Measurements from ENCODE around the gene AAMP. TPM values are rescaled to one million over a fixed set of nuclear protein-coding genes. Genes with fewer than 3 reads are reported as not detected.

AAMP gene
- polyA plus RNA-seq, 1 donor, result 105 TPM

DNA sequence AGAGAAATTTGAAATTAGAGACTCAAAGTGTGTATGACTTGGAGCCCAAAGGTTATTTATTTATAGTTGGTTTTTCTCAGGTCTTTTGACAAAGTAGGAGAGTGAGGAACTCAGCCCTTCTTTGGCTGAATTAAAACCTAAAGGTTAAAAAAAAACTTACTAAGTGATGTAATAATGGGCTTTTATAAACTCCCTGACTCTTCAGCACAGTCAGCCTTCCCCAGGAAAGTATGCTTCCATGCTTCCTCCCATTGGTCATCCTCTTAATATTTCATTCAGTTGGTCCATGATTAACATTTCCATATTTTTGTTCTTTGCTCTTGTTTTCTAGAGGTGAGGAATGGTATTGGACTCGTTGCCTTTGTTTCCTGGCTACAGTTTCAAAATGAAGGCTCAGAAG, 45.8 kb downstream of the AAMP start:
- Histone ChIP-seq H3K27ac (ENCODE audit: low read length) (no peak overlapping the region), H3K9me3 (ENCODE audit: control insufficient read depth, low read depth, low read length) (no peaks in the 10 kb centered on the region), H3K27me3 (ENCODE audit: control insufficient read depth, insufficient read depth, low read length) (no peaks in the 10 kb centered on the region), H3K36me3 (ENCODE audit: control insufficient read depth, insufficient read depth, low read length) (peaks cover 43% of the 10 kb centered on the region), H3K4me3 (ENCODE audit: low read length) (no peak overlapping the region), H3K4me1 (ENCODE audit: control insufficient read depth, insufficient read depth, low read length) (peaks cover 16% of the 10 kb centered on the region)
- no peak for DNase-seq
- WGBS (ENCODE audit: insufficient coverage, low lambda C conversion rate), result no CpG with 5 or more reads among the region's 1 CpG

DNA sequence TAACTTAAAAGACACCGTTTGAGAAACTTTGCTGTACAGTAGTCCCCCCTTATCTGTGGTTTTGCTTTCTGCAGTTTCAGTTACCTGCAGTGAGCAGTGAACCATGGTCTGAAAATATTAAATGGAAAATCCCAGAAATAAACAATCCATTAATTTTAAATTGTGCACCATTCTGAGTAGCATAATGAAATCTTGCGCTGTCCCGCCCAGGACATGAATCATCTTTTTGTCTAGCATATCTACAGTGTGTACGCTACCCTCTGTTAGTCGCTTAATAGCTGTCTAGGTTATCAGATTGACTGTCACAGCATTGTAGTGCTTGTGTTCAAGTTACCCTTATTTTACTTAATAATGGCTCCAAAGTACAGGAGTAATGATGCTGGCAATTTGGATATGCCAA, 46.9 kb downstream of the AAMP start:
- DNase-seq, result peak in 1 of 2 donors; percentile 21
- no peak overlapping the region for H3K27ac ChIP-seq (ENCODE audit: low read length)
- H3K9me3 ChIP-seq (ENCODE audit: control insufficient read depth, low read depth, low read length), result no peaks in the 10 kb centered on the region
- no peak overlapping the region for H3K4me3 ChIP-seq (ENCODE audit: low read length)
- WGBS (ENCODE audit: insufficient coverage, low lambda C conversion rate), result no CpG with 5 or more reads among the region's 5 CpGs
- H3K27me3 ChIP-seq (ENCODE audit: control insufficient read depth, insufficient read depth, low read length), result no peaks in the 10 kb centered on the region
- peaks cover 36% of the 10 kb centered on the region for H3K36me3 ChIP-seq (ENCODE audit: control insufficient read depth, insufficient read depth, low read length)
- H3K4me1 ChIP-seq (ENCODE audit: control insufficient read depth, insufficient read depth, low read length), result peaks cover 24% of the 10 kb centered on the region

- no peak for DNase-seq
- no peak overlapping the region for H3K27ac ChIP-seq (ENCODE audit: low read length)
- H3K4me1 ChIP-seq (ENCODE audit: control insufficient read depth, insufficient read depth, low read length), result peaks cover 24% of the 10 kb centered on the region
- H3K27me3 ChIP-seq (ENCODE audit: control insufficient read depth, insufficient read depth, low read length), result no peaks in the 10 kb centered on the region
- H3K9me3 ChIP-seq (ENCODE audit: control insufficient read depth, low read depth, low read length), result peaks cover 3% of the 10 kb centered on the region
- H3K4me3 ChIP-seq (ENCODE audit: low read length), result no peak overlapping the region
- WGBS (ENCODE audit: insufficient coverage, low lambda C conversion rate), result 82% methylated on average over 2 of the region's 5 CpGs
- H3K36me3 ChIP-seq (ENCODE audit: control insufficient read depth, insufficient read depth, low read length), result peaks cover 28% of the 10 kb centered on the region
These were observed 48.9 kb downstream of the AAMP start for GRCh38 chr2:218221000-218221399.

GRCh38 chr2:218219934-218220333, 50.0 kb downstream of the AAMP start:
- WGBS (ENCODE audit: insufficient coverage, low lambda C conversion rate), result no CpG with 5 or more reads among the region's 2 CpGs
- H3K36me3 ChIP-seq (ENCODE audit: control insufficient read depth, insufficient read depth, low read length), result peaks cover 19% of the 10 kb centered on the region
- peaks cover 3% of the 10 kb centered on the region for H3K9me3 ChIP-seq (ENCODE audit: control insufficient read depth, low read depth, low read length)
- H3K4me3 ChIP-seq (ENCODE audit: low read length), result no peak overlapping the region
- no peaks in the 10 kb centered on the region for H3K27me3 ChIP-seq (ENCODE audit: control insufficient read depth, insufficient read depth, low read length)
- no peak for DNase-seq
- peak overlapping the region; percentile 4 for H3K27ac ChIP-seq (ENCODE audit: low read length)
- H3K4me1 ChIP-seq (ENCODE audit: control insufficient read depth, insufficient read depth, low read length), result peaks cover 21% of the 10 kb centered on the region

DNA sequence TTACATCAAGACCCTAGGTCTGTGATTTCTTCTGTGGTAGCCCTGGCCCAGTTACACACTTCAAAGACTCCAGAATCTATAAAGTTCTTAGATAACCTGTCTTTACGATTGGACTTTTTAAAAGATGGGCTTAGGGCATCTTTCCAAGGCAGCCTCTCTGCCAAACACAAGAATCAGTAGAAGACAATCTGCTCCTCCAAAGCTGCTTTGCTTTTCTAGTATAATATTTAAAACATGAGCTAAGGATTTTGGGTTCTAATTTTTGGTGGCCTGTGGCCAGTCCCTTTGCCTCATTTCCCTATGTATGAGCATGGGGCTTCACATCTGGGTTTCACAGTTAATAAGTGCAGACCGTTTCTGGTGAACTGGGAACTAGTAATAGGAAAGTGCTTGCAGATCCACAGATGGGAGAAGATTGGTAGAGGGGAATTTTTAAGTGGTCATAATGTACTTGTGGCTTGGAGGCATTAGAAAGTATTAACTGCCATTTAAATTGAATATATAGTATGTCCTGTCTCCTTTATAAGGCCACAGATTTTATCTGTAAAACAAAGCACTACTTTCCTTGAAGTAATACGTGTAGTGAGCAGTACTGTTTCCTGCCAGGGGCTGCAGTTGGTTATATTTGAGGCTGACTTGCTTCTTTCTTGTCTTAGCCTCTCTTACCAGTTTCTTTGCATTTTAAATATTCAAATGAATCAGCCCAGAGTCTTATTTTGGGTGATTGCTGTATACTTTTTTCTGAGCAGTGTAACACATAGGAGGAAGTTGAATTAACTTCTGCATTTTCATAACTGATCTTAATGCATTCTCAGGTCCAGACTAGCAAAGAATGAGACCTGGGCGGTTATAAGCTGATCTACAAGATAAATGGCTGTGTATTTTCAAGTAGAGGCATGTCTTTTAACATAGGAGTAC, 51.4 kb downstream of the AAMP start:
- WGBS (ENCODE audit: insufficient coverage, low lambda C conversion rate), result 19% methylated on average over 2 of the region's 4 CpGs
- H3K27me3 ChIP-seq (ENCODE audit: control insufficient read depth, insufficient read depth, low read length), result no peaks in the 10 kb centered on the region
- H3K4me1 ChIP-seq (ENCODE audit: control insufficient read depth, insufficient read depth, low read length), result peaks cover 21% of the 10 kb centered on the region
- peak in 1 of 2 donors; percentile 22 for DNase-seq
- H3K27ac ChIP-seq (ENCODE audit: low read length), result peak overlapping the region; percentile 98
- peaks cover 8% of the 10 kb centered on the region for H3K36me3 ChIP-seq (ENCODE audit: control insufficient read depth, insufficient read depth, low read length)
- H3K9me3 ChIP-seq (ENCODE audit: control insufficient read depth, low read depth, low read length), result peaks cover 3% of the 10 kb centered on the region
- H3K4me3 ChIP-seq (ENCODE audit: low read length), result peak overlapping the region; percentile 99

- peaks cover 19% of the 10 kb centered on the region for H3K4me1 ChIP-seq (ENCODE audit: control insufficient read depth, insufficient read depth, low read length)
- 0% methylated on average over 1 of the region's 47 CpGs for WGBS (ENCODE audit: insufficient coverage, low lambda C conversion rate)
These were observed 52.3 kb downstream of the AAMP start for GRCh38 chr2:218217360-218218267.

GRCh38 chr2:218216674-218217359, 53.1 kb downstream of the AAMP start, which contains the start of gene ARPC2:
ARPC2 (plus strand) TSS chr2:218217189; CDS start chr2:218217471, 282 bp downstream.
- Histone ChIP-seq H3K4me3 (ENCODE audit: low read length) (peak within 1 kb of the TSS; percentile 99), H3K9me3 (ENCODE audit: control insufficient read depth, low read depth, low read length) (peaks cover 3% of the 10 kb centered on the region), H3K27me3 (ENCODE audit: control insufficient read depth, insufficient read depth, low read length) (no peaks in the 10 kb centered on the region), H3K4me1 (ENCODE audit: control insufficient read depth, insufficient read depth, low read length) (peaks cover 19% of the 10 kb centered on the region), H3K36me3 (ENCODE audit: control insufficient read depth, insufficient read depth, low read length) (no peaks in the 10 kb centered on the region), H3K27ac (ENCODE audit: low read length) (peak within 1 kb of the TSS; percentile 98)
- WGBS (ENCODE audit: insufficient coverage, low lambda C conversion rate), result no CpG with 5 or more reads among the region's 60 CpGs
- DNase-seq, result peak; percentile 96 to 97

More at GRCh38 chr2:218217360-218218267, 52.3 kb downstream of the AAMP start:
- H3K4me3 ChIP-seq (ENCODE audit: low read length), result peak overlapping the region; percentile 99
- DNase-seq, result peak; percentile 44 to 78
- peaks cover 3% of the 10 kb centered on the region for H3K9me3 ChIP-seq (ENCODE audit: control insufficient read depth, low read depth, low read length)
- peak overlapping the region; percentile 98 for H3K27ac ChIP-seq (ENCODE audit: low read length)
- H3K27me3 ChIP-seq (ENCODE audit: control insufficient read depth, insufficient read depth, low read length), result no peaks in the 10 kb centered on the region
- H3K36me3 ChIP-seq (ENCODE audit: control insufficient read depth, insufficient read depth, low read length), result peaks cover 1% of the 10 kb centered on the region

DNA sequence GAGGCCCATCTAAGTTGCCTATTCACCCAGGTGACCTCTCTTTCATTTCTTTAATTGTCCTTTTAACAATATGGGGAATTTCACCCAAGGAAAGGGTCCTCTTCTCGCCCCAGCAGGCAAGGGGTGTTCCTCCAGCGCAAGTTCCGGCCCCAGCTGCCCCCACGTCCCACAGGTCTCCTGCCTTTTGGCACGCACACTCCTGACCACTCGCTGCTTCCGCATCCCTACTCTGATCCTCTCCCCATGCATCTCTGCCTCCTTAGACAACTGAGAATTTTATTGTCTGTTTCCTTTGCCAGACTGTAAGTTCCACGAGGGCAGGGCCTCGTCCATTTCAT, 53.6 kb downstream of the AAMP start:
- Histone ChIP-seq H3K27me3 (ENCODE audit: control insufficient read depth, insufficient read depth, low read length) (no peaks in the 10 kb centered on the region), H3K4me3 (ENCODE audit: low read length) (peak overlapping the region; percentile 99), H3K9me3 (ENCODE audit: control insufficient read depth, low read depth, low read length) (peaks cover 3% of the 10 kb centered on the region), H3K4me1 (ENCODE audit: control insufficient read depth, insufficient read depth, low read length) (peaks cover 19% of the 10 kb centered on the region), H3K36me3 (ENCODE audit: control insufficient read depth, insufficient read depth, low read length) (no peaks in the 10 kb centered on the region), H3K27ac (ENCODE audit: low read length) (peak overlapping the region; percentile 98)
- no peak for DNase-seq
- WGBS (ENCODE audit: insufficient coverage, low lambda C conversion rate), result no CpG with 5 or more reads among the region's 9 CpGs
